Measurements from ENCODE around the gene TEK. TPM values are rescaled to one million over a fixed set of nuclear protein-coding genes. Genes with fewer than 3 reads are reported as not detected.

Gene TEK
- total and polyA plus RNA-seq, 2 experiments from 2014 or later = 1.9 to 9.4 TPM

DNA sequence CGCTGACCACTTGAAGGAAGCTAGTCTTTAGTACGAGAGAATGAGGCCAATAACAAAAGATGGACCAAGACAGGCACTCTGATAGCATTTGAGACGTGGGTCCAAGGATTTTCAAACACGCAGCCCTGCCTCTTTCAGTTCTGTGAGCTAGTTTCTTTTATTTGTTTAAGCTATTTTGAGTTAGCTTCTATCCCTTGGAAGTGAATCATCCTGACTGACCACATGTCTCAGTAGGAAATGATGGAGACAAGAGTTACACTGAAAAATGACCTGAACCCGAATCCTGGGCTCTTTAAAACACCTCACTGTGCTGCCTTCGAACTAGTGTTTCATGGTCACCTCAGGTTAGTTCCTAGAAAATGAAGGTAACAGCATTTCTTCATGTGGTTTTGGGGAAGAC lies 9.9 kb downstream of the TEK start:
- H3K4me2 ChIP-seq = no peak overlapping the region
- H3K27me3 ChIP-seq (ENCODE audit: insufficient read depth) = no peaks in the 10 kb centered on the region
- H3K36me3 ChIP-seq (ENCODE audit: insufficient read depth) = no peaks in the 10 kb centered on the region
- Mint-ChIP-seq H3K27ac (no peak overlapping the region), H3K9me3 (no peaks in the 10 kb centered on the region), H3K4me1 (peaks cover 16% of the 10 kb centered on the region), H3K27me3 (ENCODE audit: insufficient read depth, low read depth, poor library complexity) (no peaks in the 10 kb centered on the region), H3K36me3 (ENCODE audit: low read depth) (no peaks in the 10 kb centered on the region), H3K4me3 (no peak overlapping the region)
- no peaks in the 10 kb centered on the region for H3F3A ChIP-seq (replicated peaks; ENCODE audit: low read depth)
- H2AFZ ChIP-seq = no peak overlapping the region
- no peak overlapping the region for H3K27ac ChIP-seq (ENCODE audit: low read depth)
- H3K4me1 ChIP-seq (ENCODE audit: insufficient read depth) = no peaks in the 10 kb centered on the region
- no peak overlapping the region for H3K4me3 ChIP-seq
- no peaks in the 10 kb centered on the region for H3K9me2 ChIP-seq (ENCODE audit: insufficient read depth)
- ATAC-seq (no peak), DNase-seq (ENCODE audit: low spot score) (no peak)
- H4K20me1 ChIP-seq (replicated peaks; ENCODE audit: insufficient read depth) = no peaks in the 10 kb centered on the region
- H3K79me2 ChIP-seq (replicated peaks; ENCODE audit: insufficient read depth) = no peaks in the 10 kb centered on the region
- TF ChIP-seq, protein P1, sequence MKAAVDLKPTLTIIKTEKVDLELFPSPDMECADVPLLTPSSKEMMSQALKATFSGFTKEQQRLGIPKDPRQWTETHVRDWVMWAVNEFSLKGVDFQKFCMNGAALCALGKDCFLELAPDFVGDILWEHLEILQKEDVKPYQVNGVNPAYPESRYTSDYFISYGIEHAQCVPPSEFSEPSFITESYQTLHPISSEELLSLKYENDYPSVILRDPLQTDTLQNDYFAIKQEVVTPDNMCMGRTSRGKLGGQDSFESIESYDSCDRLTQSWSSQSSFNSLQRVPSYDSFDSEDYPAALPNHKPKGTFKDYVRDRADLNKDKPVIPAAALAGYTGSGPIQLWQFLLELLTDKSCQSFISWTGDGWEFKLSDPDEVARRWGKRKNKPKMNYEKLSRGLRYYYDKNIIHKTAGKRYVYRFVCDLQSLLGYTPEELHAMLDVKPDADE (IDR thresholded peaks at IDR 0.05) = no peak
- TF ChIP-seq POLR2AphosphoS5 (IDR thresholded peaks at IDR 0.05; ENCODE audit: low read depth) = no peak
- TF ChIP-seq ZNF114 (CRISPR knock-in tag; IDR thresholded peaks at IDR 0.05) = no peak
- TF ChIP-seq ZNF331 (CRISPR knock-in tag; IDR thresholded peaks at IDR 0.05; ENCODE audit: low read depth) = no peak
- TF ChIP-seq, protein P2, sequence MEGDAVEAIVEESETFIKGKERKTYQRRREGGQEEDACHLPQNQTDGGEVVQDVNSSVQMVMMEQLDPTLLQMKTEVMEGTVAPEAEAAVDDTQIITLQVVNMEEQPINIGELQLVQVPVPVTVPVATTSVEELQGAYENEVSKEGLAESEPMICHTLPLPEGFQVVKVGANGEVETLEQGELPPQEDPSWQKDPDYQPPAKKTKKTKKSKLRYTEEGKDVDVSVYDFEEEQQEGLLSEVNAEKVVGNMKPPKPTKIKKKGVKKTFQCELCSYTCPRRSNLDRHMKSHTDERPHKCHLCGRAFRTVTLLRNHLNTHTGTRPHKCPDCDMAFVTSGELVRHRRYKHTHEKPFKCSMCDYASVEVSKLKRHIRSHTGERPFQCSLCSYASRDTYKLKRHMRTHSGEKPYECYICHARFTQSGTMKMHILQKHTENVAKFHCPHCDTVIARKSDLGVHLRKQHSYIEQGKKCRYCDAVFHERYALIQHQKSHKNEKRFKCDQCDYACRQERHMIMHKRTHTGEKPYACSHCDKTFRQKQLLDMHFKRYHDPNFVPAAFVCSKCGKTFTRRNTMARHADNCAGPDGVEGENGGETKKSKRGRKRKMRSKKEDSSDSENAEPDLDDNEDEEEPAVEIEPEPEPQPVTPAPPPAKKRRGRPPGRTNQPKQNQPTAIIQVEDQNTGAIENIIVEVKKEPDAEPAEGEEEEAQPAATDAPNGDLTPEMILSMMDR (conservative IDR thresholded peaks at IDR 0.05; ENCODE audit: low read depth in 2 of 2) = no peak
- TF ChIP-seq, protein P3, sequence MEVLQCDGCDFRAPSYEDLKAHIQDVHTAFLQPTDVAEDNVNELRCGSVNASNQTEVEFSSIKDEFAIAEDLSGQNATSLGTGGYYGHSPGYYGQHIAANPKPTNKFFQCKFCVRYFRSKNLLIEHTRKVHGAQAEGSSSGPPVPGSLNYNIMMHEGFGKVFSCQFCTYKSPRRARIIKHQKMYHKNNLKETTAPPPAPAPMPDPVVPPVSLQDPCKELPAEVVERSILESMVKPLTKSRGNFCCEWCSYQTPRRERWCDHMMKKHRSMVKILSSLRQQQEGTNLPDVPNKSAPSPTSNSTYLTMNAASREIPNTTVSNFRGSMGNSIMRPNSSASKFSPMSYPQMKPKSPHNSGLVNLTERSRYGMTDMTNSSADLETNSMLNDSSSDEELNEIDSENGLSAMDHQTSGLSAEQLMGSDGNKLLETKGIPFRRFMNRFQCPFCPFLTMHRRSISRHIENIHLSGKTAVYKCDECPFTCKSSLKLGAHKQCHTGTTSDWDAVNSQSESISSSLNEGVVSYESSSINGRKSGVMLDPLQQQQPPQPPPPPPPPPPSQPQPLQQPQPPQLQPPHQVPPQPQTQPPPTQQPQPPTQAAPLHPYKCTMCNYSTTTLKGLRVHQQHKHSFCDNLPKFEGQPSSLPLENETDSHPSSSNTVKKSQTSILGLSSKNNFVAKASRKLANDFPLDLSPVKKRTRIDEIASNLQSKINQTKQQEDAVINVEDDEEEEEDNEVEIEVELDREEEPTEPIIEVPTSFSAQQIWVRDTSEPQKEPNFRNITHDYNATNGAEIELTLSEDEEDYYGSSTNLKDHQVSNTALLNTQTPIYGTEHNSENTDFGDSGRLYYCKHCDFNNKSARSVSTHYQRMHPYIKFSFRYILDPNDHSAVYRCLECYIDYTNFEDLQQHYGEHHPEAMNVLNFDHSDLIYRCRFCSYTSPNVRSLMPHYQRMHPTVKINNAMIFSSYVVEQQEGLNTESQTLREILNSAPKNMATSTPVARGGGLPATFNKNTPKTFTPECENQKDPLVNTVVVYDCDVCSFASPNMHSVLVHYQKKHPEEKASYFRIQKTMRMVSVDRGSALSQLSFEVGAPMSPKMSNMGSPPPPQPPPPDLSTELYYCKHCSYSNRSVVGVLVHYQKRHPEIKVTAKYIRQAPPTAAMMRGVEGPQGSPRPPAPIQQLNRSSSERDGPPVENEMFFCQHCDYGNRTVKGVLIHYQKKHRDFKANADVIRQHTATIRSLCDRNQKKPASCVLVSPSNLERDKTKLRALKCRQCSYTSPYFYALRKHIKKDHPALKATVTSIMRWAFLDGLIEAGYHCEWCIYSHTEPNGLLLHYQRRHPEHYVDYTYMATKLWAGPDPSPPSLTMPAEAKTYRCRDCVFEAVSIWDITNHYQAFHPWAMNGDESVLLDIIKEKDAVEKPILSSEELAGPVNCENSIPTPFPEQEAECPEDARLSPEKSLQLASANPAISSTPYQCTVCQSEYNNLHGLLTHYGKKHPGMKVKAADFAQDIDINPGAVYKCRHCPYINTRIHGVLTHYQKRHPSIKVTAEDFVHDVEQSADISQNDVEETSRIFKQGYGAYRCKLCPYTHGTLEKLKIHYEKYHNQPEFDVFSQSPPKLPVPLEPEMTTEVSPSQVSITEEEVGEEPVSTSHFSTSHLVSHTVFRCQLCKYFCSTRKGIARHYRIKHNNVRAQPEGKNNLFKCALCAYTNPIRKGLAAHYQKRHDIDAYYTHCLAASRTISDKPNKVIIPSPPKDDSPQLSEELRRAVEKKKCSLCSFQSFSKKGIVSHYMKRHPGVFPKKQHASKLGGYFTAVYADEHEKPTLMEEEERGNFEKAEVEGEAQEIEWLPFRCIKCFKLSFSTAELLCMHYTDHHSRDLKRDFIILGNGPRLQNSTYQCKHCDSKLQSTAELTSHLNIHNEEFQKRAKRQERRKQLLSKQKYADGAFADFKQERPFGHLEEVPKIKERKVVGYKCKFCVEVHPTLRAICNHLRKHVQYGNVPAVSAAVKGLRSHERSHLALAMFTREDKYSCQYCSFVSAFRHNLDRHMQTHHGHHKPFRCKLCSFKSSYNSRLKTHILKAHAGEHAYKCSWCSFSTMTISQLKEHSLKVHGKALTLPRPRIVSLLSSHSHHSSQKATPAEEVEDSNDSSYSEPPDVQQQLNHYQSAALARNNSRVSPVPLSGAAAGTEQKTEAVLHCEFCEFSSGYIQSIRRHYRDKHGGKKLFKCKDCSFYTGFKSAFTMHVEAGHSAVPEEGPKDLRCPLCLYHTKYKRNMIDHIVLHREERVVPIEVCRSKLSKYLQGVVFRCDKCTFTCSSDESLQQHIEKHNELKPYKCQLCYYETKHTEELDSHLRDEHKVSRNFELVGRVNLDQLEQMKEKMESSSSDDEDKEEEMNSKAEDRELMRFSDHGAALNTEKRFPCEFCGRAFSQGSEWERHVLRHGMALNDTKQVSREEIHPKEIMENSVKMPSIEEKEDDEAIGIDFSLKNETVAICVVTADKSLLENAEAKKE (CRISPR knock-in tag; IDR thresholded peaks at IDR 0.05) = no peak
- no peak for TF ChIP-seq NANOG (IDR thresholded peaks at IDR 0.05; ENCODE audit: borderline replicate concordance)
- no peak for TF ChIP-seq EZH2 (IDR thresholded peaks at IDR 0.05; ENCODE audit: low read depth, unreplicated experiment)
- no peak for TF ChIP-seq JUNB (IDR thresholded peaks at IDR 0.05; ENCODE audit: unreplicated experiment)
- TF ChIP-seq EZH2phosphoT487 (IDR thresholded peaks at IDR 0.05; ENCODE audit: unreplicated experiment) = no peak
- no peak for TF ChIP-seq STAT1 (IDR thresholded peaks at IDR 0.05; ENCODE audit: unreplicated experiment)
- TF ChIP-seq CREB1 (CRISPR knock-in tag; IDR thresholded peaks at IDR 0.05; ENCODE audit: low read depth) = no peak
- TF ChIP-seq, protein P4, sequence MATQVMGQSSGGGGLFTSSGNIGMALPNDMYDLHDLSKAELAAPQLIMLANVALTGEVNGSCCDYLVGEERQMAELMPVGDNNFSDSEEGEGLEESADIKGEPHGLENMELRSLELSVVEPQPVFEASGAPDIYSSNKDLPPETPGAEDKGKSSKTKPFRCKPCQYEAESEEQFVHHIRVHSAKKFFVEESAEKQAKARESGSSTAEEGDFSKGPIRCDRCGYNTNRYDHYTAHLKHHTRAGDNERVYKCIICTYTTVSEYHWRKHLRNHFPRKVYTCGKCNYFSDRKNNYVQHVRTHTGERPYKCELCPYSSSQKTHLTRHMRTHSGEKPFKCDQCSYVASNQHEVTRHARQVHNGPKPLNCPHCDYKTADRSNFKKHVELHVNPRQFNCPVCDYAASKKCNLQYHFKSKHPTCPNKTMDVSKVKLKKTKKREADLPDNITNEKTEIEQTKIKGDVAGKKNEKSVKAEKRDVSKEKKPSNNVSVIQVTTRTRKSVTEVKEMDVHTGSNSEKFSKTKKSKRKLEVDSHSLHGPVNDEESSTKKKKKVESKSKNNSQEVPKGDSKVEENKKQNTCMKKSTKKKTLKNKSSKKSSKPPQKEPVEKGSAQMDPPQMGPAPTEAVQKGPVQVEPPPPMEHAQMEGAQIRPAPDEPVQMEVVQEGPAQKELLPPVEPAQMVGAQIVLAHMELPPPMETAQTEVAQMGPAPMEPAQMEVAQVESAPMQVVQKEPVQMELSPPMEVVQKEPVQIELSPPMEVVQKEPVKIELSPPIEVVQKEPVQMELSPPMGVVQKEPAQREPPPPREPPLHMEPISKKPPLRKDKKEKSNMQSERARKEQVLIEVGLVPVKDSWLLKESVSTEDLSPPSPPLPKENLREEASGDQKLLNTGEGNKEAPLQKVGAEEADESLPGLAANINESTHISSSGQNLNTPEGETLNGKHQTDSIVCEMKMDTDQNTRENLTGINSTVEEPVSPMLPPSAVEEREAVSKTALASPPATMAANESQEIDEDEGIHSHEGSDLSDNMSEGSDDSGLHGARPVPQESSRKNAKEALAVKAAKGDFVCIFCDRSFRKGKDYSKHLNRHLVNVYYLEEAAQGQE (IDR thresholded peaks at IDR 0.05; ENCODE audit: unreplicated experiment) = no peak

Measured in GM23338 (cell line).